ENCODE measurements around the gene SPRR4.

Gene SPRR4

DNA sequence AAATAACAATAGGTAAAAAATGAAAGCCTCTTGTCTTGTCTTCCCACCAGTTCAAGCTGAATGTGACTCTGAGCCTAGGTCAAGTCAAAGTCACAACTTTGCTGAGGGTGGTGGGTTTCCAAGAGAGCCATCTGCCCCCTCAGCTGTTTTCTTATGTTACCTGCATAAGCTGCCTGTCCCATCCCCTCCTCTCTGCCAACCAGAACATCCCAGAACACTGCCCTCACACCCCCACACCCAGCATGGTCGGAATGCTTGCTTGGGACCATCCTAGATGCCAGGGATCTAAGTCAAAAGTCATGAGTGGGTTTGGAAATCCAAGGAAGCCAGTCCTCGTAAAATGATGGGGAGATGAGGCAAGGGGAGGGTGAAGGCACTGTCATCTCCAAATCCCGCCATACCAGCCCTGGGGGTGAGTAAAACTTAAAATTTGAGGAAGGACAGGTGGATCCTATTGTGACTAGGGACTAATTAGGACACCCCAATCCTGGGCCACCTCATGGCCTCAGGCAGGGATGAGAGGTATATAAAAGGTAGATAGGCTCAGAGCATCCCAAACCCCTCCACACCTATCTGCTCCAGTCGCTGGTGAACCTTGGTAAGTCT lies 23.7 kb upstream of the SPRR4 start, which contains the start of gene SPRR5:
Gene SPRR5, plus strand, starts transcription at position 556 of the 606 bp plus-strand sequence. CDS start 1,349 bp downstream, outside the sequence.
- Histone ChIP-seq H3K4me3 (replicated peaks; ENCODE audit: low read depth, low read length) (no peak within 1 kb of the TSS), H3K36me3 (ENCODE audit: control insufficient read depth, insufficient read depth, low read length) (no peaks in the 10 kb centered on the region), H3K27me3 (replicated peaks; ENCODE audit: control insufficient read depth, insufficient read depth, low read length) (no peaks in the 10 kb centered on the region; the same call in 1 of the 2 replicates)
- TF ChIP-seq, protein P1, sequence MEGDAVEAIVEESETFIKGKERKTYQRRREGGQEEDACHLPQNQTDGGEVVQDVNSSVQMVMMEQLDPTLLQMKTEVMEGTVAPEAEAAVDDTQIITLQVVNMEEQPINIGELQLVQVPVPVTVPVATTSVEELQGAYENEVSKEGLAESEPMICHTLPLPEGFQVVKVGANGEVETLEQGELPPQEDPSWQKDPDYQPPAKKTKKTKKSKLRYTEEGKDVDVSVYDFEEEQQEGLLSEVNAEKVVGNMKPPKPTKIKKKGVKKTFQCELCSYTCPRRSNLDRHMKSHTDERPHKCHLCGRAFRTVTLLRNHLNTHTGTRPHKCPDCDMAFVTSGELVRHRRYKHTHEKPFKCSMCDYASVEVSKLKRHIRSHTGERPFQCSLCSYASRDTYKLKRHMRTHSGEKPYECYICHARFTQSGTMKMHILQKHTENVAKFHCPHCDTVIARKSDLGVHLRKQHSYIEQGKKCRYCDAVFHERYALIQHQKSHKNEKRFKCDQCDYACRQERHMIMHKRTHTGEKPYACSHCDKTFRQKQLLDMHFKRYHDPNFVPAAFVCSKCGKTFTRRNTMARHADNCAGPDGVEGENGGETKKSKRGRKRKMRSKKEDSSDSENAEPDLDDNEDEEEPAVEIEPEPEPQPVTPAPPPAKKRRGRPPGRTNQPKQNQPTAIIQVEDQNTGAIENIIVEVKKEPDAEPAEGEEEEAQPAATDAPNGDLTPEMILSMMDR (IDR thresholded peaks at IDR 0.05; ENCODE audit: insufficient read depth, low read length, poor library complexity, severe bottlenecking), result no peak
- no peak for DNase-seq (ENCODE audit: extremely low read depth, insufficient read length)

DNA sequence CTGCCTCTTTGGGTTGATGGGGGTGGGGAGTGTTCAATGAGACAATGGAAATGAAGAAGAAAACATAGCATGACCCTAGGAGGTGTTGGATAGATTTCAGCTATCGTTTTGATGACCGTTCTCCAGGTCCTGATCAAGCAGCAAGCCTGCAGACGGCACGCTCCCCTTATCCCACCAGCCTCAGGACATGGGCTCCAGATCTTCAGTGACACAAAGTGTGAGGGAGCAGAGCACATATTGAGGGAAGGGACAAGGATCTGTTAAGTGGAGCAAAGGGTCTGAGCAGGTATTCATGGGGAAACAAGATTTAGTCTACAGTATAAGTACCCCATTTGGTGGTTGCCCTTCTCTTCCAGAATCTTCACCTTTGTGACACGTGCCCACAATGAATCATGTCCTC lies 18.7 kb upstream of the SPRR4 start:
- TF ChIP-seq, protein P1 (IDR thresholded peaks at IDR 0.05; ENCODE audit: insufficient read depth, low read length, poor library complexity, severe bottlenecking), result no peak
- H3K36me3 ChIP-seq (ENCODE audit: control insufficient read depth, insufficient read depth, low read length), result no peaks in the 10 kb centered on the region
- peaks cover 2% of the 10 kb centered on the region for H3K27me3 ChIP-seq (replicated peaks; ENCODE audit: control insufficient read depth, insufficient read depth, low read length)

DNA sequence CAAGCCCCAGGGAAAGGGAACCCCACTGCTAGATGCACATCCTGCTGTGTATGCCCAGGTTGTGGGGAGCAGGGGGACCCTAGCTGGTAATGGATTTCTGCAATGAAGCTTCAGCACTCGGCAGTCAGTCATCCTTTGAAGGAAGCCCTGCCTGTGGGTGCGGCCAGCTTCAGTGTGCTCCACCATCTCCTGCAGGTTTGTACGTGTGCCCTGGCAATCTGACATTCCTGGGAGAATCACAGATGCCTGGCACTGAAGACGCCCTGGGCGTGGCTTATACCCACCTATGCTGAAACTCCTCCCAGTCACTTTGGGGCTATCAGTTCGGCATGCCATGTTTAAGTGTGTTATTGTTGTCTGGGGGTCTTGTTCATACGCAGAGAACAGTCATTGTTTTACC lies 16.7 kb upstream of the SPRR4 start:
- H3K27me3 ChIP-seq (replicated peaks; ENCODE audit: control insufficient read depth, insufficient read depth, low read length), result peaks cover 2% of the 10 kb centered on the region
- no peaks in the 10 kb centered on the region for H3K36me3 ChIP-seq (ENCODE audit: control insufficient read depth, insufficient read depth, low read length)
- no peak overlapping the region for H3K4me3 ChIP-seq (replicated peaks; ENCODE audit: low read depth, low read length)
- TF ChIP-seq, protein P1 (IDR thresholded peaks at IDR 0.05; ENCODE audit: insufficient read depth, low read length, poor library complexity, severe bottlenecking), result no peak
- no peak for DNase-seq (ENCODE audit: extremely low read depth, insufficient read length)

More for the DNA sequence above, 18.7 kb upstream of the SPRR4 start:
- DNase-seq (ENCODE audit: extremely low read depth, insufficient read length), result no peak
- no peak overlapping the region for H3K4me3 ChIP-seq (replicated peaks; ENCODE audit: low read depth, low read length)

DNA sequence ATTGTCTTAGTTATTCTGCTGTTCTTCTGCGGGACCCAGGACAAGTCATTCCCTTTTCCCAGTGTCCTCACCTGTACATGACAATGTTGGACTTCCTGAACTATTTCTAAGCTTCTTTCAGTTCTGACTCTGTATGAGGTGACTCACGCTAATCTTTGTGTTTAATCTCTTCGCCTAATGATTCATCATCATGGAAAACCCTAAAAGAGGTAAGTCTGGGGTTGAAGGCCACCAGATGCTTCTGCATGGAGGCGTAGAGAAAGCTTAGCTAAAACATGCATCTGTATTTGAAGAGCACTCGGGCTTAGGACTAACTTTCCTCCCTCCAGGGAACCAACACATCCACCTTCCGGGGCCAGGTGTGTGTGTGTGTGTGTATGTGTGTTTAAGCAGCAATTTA lies 16.0 kb upstream of the SPRR4 start:
- TF ChIP-seq, protein P1 (IDR thresholded peaks at IDR 0.05; ENCODE audit: insufficient read depth, low read length, poor library complexity, severe bottlenecking), result no peak
- Histone ChIP-seq H3K4me3 (replicated peaks; ENCODE audit: low read depth, low read length) (no peak overlapping the region), H3K36me3 (ENCODE audit: control insufficient read depth, insufficient read depth, low read length) (no peaks in the 10 kb centered on the region), H3K27me3 (replicated peaks; ENCODE audit: control insufficient read depth, insufficient read depth, low read length) (peaks cover 2% of the 10 kb centered on the region)
- DNase-seq (ENCODE audit: extremely low read depth, insufficient read length), result no peak

DNA sequence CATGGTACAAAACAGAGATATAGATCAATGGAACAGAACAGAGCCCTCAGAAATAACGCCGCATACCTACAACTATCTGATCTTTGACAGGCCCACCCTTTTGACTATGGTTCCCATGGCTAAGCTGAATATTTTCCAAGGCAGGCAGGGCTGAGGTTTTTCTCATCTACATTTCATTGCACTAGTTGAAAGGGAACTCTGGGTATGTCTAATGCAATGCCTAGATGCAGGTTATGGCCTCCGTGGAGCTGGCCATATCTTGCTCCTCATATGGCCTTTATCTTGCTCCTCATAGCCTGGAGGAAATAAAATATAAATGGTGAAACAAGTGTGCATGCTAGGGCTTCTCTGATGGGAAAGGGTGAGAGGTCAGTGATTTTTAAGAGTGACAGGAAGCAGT lies 12.9 kb upstream of the SPRR4 start:
- H3K36me3 ChIP-seq (ENCODE audit: control insufficient read depth, insufficient read depth, low read length), result no peaks in the 10 kb centered on the region
- no peaks in the 10 kb centered on the region; the same call in none of the 2 replicates for H3K27me3 ChIP-seq (replicated peaks; ENCODE audit: control insufficient read depth, insufficient read depth, low read length)
- TF ChIP-seq, protein P1 (IDR thresholded peaks at IDR 0.05; ENCODE audit: insufficient read depth, low read length, poor library complexity, severe bottlenecking), result no peak
- no peak overlapping the region for H3K4me3 ChIP-seq (replicated peaks; ENCODE audit: low read depth, low read length)
- no peak for DNase-seq (ENCODE audit: extremely low read depth, insufficient read length)

All from GM06990 (cell line).